ENCODE measurements around the gene QRICH2.
"Not testable (repeated sequence)": the region's sequence is repeated elsewhere in the genome, so short reads cannot be mapped to it uniquely, and the experiment has no call there.

QRICH2 gene

DNA sequence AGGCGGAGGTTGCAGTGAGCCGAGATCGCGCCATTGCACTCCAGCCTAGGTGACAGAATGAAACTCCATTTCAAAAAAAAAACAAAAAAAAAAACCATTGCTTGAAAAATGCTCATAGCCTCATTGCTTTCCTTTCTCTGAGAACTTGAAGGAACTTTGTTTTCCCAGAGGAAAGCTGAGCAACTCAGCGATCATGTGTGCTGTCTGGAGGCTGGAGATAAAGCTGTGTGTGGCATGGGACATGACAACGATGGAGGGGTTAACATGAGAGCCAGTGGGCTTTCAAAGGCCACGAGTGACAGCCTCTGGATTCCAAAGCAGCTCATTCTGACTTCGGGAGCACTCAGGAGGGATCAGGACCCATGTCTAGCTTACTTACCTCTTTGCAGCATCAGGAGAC lies 21.6 kb upstream of the QRICH2 start:
- DNase-seq = no peak

DNA sequence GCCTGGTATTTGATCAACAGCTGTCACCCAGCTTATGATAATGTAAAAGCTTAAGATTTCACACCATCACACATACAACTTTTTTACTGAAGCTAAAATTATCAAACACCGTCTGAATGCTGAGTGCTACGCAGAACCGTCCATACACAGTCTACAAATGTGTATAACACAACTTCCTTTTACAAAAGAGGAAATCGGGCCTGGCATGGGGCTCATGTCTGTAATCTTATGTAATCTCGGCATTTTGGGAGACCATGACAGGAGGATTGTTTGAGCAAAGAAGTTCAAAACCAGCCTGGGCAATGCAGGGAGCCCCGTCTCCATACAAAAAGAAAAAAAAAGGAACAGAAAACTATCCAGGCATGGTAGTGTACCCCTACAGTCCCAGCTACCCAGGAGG lies 19.6 kb upstream of the QRICH2 start:
- no peak for DNase-seq

GRCh38 chr17:76326306-76326705 lies 18.2 kb upstream of the QRICH2 start:
- no peak for DNase-seq

- no peak for DNase-seq
These were observed 10.5 kb upstream of the QRICH2 start for GRCh38 chr17:76318586-76318985.

- DNase-seq = no peak
These were observed 9.5 kb upstream of the QRICH2 start for GRCh38 chr17:76317535-76317934.

DNA sequence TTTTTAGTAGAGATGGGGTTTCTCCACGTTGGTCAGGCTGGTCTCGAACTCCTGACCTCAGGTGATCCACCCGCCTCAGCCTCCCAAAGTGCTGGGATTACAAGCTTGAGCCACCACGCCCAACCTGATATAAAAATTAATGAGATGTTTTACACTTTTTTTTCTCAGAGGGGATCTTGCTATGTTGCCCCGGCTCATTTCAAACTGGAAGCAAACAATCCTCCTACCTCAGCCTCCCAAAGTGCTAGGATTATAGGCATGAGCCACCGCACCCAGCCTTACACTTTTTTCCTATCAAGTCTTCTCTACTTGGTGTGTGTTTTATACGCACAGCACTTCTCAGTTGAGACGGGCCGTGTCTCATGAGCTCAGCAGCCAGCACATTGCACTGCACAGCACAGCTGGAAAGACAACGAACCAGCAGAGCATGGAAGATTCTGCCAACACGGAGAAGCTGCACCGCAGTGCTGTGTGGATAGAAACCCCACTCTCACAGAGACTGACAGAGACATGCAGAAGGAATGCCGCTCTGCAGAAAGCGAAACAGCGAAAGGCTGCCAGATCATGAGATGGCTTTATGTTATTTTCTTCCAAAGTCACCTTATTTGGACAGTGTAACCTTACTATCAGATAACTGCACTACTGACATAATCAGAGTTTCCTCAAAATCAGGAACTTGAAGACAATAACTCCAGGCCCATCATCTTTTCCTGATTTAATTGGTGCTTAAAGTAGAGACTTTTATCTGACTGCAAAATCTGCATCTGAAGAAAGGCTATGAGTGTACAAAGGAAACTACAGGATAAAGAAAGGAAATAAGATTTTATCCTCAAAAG lies 6.5 kb upstream of the QRICH2 start:
- DNase-seq = no peak

- no peak for DNase-seq
These were observed 4.7 kb upstream of the QRICH2 start for GRCh38 chr17:76312735-76313134.

DNA sequence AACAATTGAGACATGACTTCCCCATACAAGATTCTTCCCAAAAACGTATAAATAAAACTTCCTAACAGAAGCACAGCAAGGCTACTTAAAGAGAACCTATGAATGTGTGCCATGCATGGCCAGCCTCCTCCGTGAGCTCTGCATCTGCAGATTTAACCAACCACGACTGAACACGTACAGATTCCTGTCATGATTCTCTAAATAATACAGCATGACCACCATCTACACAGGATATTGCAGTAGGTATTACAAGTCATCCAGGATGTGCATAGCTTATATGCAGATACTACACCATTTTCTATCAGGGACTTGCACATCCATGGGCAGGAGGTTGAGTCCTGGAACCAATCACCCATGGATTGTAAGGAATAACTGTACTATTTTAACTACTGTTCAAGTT lies 1.4 kb upstream of the QRICH2 start:
- DNase-seq = no peak

- no peak for DNase-seq
These were observed 644 bp downstream of the QRICH2 start for GRCh38 chr17:76307299-76307965.

GRCh38 chr17:76305135-76305454 lies 3.0 kb downstream of the QRICH2 start:
- not testable (repeated sequence) for DNase-seq

DNA sequence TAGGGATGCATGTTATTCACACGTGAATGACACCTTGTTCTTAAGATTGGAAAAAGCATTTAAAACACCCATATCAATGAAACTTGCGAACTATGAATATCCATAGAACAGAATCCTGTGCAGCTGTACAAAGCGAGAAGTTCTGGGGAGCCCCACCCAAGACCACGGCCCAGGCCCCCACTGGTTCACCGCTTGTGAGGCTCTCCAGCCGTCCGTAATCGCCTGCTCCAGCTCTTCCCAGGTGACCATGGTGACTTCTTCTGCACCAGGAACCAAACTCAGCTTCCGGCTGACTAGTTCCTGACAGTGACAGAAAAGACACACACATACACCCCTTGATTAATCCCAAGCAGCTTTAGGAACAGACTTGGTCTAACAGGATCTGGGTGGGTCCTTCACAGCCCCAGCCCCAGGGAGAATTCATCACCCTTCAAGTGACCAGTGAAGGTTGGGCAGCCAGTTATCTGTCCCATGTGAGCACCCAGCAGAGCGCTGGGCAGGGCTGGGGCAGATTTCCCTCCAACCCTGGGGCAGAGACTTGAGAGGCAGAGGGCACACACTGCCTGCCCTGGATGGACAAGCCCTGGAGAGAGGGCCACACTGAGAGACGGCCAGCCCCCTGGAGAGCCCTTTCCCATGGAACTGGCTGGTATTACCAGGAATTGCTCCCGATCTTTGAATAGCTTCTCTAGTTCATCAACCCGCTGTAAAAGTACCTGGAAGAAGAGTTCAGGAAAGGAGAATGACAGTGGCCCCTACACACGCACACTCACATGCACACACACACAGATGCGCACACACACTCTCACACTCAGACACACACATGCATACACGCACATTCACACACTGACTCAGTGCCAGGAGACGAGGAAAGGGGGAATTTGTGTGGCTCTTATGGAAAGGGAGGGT lies 3.6 kb downstream of the QRICH2 start:
- no peak for DNase-seq

- no peak for DNase-seq
These were observed 10.6 kb downstream of the QRICH2 start for GRCh38 chr17:76297436-76297835.

DNA sequence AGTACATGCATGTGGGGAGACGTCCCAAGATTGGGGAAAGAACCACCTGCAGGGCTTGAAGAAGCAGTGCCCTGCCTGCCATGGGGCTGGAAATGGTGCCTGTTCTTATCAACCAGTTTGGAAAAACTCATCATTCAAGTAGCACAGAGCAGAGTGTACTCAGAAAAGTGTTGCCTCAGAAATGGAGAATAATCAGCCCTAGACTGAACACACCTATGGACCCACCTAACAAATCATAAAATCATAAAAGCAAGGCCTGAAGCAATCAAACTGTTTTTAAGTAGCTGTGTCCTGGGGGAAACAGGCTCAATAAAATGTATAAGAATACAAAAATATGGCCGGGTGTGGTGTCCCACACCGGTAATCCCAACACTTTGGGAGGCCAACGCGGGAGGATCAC lies 11.2 kb downstream of the QRICH2 start:
- DNase-seq = no peak

GRCh38 chr17:76296186-76296585 lies 11.9 kb downstream of the QRICH2 start:
- DNase-seq = no peak

DNA sequence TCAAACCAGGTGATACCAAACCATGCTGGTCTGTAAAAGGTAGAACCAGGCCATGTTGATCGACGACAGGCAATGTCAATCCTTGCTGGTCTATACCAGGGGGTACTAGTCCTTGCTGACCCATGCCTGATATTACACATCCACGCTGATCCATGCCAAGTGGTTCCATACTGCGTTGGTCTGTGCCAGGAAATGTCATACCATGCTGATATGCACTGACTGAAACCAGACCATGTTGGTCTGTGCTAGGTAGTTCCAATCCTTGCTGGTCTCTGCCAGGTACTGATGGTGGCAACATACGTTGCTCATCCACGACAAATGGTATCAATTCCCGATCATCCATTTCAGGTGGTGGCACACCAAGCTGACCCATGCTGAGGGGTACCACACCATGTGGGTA lies 15.0 kb downstream of the QRICH2 start:
- DNase-seq = no peak

GRCh38 chr17:76292567-76292966 lies 15.5 kb downstream of the QRICH2 start:
- DNase-seq = no peak

DNA sequence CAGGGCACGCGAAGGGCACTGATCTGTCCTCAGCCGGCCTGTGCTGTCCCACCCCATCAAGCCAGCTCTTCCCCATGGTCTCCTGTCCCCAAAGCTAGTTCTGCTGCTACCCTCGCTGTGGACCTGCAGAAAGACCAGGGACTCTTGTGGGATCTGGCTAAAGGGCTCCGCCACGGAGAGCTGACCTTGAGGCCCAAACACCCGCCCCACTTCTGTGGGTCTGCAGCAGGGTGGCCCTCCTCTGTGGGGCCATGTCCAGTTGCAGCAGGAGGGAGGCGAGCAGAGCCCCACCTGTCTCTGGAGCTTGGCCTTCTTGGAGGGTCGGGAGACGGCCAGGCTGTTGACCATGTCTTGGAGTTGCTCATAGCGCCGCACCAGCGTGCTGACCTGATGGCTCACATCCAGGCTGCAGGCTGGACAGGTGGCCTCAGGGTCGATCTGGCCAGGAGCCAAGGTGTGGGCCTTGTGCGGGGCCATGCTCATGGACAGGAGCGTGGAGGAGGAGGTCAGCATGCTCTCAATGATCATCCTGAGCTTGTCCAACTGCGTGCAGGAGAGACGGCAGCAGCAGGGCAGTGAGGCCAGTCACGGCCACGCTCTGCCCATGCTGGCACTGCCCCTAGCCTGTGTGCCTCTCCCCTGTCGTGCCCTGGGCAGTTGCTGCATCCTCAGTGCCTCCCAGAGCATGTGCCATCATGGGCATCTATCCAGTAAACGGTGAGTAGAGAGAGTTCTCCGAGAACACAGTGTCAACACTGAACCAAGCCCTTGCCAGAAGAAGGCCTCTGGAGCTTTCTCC lies 26.3 kb downstream of the QRICH2 start:
- no peak for DNase-seq

- no peak for DNase-seq
These were observed 27.4 kb downstream of the QRICH2 start for GRCh38 chr17:76280650-76281049.

DNA sequence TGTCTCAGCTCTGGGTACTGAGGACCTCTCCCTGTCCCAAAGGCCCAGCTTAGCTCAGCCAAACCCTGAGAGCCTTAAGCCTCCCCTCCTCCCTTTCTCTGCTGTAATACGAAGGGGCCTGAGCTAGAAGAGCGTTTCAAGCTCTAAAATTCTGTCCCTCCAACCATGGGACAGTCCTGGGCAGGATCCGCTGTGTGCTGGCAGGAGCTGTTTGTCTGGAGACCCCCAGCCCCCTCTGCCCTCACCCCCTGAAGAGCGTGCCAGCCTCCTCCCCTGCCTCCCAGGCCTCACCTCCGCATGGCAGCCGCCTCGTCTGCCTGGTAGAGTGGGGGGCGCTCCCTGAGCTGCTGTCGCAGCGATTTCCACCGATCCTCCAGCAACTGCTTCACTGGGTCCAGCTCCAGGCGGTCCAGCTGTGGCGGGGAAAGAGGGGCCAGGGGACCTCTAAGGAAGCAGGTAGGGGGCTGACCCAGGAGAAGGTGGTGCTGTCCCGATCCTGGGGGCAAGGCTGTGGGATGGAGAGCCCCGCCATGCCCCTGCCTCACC lies 28.3 kb downstream of the QRICH2 start:
- DNase-seq = no peak

DNA sequence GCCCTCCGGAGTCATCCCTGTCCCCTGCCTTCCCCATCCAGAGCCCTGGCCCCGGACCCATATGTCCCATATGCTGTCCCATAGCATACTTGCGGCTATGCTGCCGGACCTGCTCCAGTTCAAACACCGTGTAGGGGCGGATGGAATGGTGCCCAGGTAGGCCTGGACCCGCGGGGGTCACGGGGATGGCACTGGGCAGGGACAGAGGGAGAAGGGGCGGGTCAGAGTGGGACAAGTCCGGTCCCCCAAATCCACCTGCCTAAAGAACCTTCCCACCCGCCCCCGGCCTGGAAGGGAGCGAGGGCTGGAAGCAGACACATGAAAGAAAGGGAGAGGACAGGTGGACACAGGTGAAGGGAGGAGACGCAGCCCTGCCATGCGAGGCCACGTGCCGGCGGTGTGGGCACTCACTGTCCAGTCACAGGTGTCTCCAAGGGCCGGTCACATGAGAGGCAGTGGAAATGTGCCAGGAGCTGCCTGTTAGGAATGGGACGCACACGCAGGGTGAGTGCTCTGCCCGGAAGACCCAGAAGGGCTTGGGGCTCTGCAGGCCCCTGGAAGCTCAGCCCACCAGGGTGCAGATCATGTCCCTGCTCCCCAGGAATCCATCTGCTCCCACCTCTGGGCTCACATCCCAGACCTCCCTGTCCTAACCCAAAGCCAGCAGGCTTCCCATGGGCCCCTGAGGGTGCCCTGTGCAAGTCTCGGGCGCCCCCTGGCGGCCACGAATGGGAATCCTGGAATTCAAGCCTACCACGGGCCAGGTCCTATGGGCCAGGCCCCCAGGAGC lies 28.9 kb downstream of the QRICH2 start:
- DNase-seq = peak; percentile 52

DNA sequence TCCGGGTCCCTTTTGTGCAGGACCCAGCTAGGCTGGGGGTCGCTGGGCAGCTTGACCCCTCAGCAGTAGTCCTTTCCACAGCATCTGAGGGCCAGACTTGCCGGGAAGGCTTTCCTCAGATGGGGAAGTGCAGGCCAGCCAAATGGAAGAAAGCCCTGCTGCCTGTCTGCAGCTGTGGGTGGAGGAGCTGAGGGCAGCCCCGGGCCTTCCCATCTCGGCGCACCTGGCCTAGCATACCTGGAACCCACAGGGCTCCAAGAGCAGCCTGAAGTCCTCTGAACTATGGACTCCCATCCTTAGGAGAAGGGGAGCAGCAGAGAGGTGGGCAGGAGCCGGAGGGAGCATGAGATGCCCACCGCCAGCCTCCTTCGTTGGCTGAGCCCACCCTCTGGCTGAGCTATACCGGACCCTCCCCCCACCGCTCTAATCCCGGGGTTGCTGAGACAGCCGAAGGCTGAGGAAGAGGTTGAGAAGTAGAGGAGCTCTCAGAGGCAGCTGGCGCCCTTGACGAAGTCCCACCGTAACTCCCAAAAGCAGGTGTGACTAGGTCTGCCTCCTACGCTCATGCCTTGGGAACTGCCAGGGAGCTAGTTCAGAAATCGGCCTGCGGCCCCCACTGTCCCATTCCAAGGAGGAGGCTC lies 29.7 kb downstream of the QRICH2 start:
- DNase-seq = no peak
